Chondrocyte (in vitro differentiated cells): ENCODE data around the gene SCAPER. TPM values are rescaled to one million over a fixed set of nuclear protein-coding genes. Genes with fewer than 3 reads are reported as not detected.

Experiments
- DNase-seq: peaks from one replicate; pipeline ENCODE4 v3.0.0; 2021; ENCODE audit warnings: mixed read lengths, low spot score
- H3K27ac Mint-ChIP-seq: one replicate; pipeline ENCODE4 v1.8.0; 2021; ENCODE audit warnings: mild to moderate bottlenecking, moderate library complexity, mixed read lengths; ENCODE audit not compliant: unreplicated experiment
- H3K27me3 Mint-ChIP-seq: 2 replicates; pipeline ENCODE4 v1.8.0; 2021; ENCODE audit warnings: low read depth, mixed read lengths
- H3K36me3 Mint-ChIP-seq: 2 replicates; pipeline ENCODE4 v1.8.0; 2021; ENCODE audit warnings: low read depth, mixed read lengths
- H3K4me1 Mint-ChIP-seq: 2 replicates; pipeline ENCODE4 v1.8.0; 2021; ENCODE audit warnings: low read depth, mild to moderate bottlenecking, mixed read lengths
- H3K4me3 Mint-ChIP-seq: one replicate; pipeline ENCODE4 v1.8.0; 2021; ENCODE audit warnings: mild to moderate bottlenecking, moderate library complexity, mixed read lengths; ENCODE audit not compliant: unreplicated experiment
- H3K9me3 Mint-ChIP-seq: 2 replicates; pipeline ENCODE4 v1.8.0; 2021; ENCODE audit warnings: low read depth, mixed read lengths
- total RNA-seq: library from RNA; stranded (reverse); gene quantifications from 3 replicates; pipeline ENCODE4 v1.2.1, GENCODE V29; 2021
- TF ChIP-seq, protein P1 (sequence below): fragments of 200-600 bp; sonication (generic); IDR thresholded peaks from 2 replicates; pipeline ENCODE4 v1.5.0; 2021; ENCODE audit warnings: antibody characterized with exemption, mild to moderate bottlenecking, moderate library complexity

SCAPER gene
- total RNA-seq, 1 donor from 2014 or later, result 17.3 TPM

DNA sequence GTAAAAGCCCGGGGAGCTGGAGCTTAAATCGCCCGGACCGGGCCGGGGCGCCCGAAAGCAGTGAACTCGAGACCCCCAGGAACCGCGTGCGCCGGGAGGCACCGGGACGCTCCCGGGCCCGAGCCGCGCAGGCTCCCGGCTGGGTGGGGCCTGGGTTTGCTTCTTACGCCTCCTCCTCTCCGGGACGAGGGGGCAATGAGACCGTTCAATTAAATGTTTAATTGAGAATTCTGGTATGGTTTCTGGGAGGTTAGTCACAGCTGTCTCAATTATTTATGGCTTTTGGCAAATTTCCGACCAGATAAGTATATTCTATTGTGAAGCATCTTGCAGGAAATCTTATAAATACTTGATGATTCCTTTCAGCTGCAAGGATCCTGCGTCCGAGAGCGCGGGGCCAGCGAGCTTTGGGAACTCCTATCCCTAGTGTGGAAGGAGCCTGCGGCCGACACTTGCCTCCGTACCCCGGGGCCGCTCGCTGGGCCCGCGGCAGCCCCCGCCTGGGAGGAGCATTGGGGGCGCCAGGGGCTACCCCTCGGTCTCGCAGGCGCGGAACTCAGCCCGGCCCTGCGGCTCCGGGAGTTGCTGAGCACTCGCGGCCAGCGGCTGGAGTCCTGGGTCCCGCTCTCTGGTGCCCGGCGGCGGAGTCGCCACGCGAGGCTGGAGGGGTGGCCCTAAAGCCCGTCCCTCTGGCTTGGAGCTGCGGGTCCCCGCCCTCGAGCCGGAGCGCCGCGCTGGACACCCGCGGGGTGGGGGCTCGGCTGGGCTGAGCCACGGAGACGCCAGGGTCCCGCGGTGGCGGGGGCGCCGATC, 558.3 kb downstream of the SCAPER start:
- peaks cover 44% of the 10 kb centered on the region for H3K27me3 Mint-ChIP-seq
- no peak for DNase-seq
- no peaks in the 10 kb centered on the region for H3K9me3 Mint-ChIP-seq
- H3K27ac Mint-ChIP-seq, result no peak overlapping the region
- peaks cover 11% of the 10 kb centered on the region for H3K4me1 Mint-ChIP-seq
- H3K4me3 Mint-ChIP-seq, result peak overlapping the region; percentile 49
- TF ChIP-seq, protein P1, sequence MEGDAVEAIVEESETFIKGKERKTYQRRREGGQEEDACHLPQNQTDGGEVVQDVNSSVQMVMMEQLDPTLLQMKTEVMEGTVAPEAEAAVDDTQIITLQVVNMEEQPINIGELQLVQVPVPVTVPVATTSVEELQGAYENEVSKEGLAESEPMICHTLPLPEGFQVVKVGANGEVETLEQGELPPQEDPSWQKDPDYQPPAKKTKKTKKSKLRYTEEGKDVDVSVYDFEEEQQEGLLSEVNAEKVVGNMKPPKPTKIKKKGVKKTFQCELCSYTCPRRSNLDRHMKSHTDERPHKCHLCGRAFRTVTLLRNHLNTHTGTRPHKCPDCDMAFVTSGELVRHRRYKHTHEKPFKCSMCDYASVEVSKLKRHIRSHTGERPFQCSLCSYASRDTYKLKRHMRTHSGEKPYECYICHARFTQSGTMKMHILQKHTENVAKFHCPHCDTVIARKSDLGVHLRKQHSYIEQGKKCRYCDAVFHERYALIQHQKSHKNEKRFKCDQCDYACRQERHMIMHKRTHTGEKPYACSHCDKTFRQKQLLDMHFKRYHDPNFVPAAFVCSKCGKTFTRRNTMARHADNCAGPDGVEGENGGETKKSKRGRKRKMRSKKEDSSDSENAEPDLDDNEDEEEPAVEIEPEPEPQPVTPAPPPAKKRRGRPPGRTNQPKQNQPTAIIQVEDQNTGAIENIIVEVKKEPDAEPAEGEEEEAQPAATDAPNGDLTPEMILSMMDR, result no peak
- peaks cover 8% of the 10 kb centered on the region for H3K36me3 Mint-ChIP-seq

DNA sequence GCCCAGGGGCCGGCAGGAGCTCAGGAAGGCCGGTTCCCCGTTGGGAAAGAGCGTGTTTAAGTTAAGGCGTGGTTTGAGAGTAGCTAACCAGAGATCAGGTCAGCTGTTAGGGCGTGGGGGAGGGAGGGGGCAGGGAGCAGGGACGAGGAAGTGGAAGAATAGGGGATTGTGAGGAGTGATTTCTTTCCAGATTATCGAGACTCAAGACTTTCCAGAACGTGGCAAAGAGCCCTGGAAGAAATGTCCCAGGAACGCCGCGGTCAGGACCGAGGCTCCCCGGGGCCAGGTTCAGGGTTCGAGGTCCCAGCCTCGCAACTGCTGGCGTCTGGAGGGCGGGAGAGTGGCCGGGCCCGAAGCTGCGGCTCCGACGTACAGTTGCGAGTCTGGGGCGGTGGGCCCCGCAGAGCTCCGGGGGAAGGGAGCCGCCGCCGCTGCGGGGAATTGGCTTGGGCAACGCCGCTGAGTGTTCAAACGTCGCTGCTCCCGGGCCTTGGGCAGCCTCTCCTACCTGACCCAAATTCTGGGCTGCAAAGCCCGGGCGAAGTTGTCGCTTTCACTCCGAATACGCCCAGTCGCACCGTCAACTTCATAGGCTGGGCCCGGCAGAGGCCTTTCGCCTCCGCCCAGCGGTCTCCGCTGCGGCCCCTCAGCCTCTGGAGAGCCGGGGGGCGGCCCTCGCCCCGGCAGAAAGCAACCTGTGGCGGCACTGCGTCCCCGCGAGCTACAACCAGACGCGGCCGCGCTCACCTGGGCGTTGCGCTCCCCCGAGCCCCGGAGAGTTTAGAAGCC, 559.1 kb downstream of the SCAPER start:
- Mint-ChIP-seq H3K4me1 (peaks cover 16% of the 10 kb centered on the region), H3K27ac (no peak overlapping the region), H3K36me3 (peaks cover 6% of the 10 kb centered on the region), H3K4me3 (peak overlapping the region; percentile 46), H3K27me3 (peaks cover 49% of the 10 kb centered on the region), H3K9me3 (no peaks in the 10 kb centered on the region)
- TF ChIP-seq, protein P1, result no peak
- no peak for DNase-seq

DNA sequence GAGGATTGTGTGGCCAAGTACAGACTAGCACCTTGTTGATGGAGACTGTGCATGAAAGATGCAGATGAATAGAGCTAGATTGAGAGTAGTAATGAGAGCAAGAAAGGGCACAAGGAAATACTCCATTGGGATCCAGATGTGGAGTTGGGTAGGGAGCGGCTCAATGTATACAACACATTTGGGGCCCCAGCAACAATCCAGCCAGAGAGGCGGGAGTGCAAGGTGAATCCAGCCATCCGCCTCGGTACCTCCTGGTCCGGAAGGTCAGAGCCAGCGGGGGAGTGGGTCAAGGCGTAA, 559.6 kb downstream of the SCAPER start:
- Mint-ChIP-seq H3K4me1 (peaks cover 20% of the 10 kb centered on the region), H3K36me3 (peaks cover 6% of the 10 kb centered on the region), H3K27ac (no peak overlapping the region), H3K9me3 (no peaks in the 10 kb centered on the region), H3K27me3 (peaks cover 55% of the 10 kb centered on the region), H3K4me3 (peak overlapping the region; percentile 46)
- no peak for DNase-seq
- TF ChIP-seq, protein P1, result no peak

DNA sequence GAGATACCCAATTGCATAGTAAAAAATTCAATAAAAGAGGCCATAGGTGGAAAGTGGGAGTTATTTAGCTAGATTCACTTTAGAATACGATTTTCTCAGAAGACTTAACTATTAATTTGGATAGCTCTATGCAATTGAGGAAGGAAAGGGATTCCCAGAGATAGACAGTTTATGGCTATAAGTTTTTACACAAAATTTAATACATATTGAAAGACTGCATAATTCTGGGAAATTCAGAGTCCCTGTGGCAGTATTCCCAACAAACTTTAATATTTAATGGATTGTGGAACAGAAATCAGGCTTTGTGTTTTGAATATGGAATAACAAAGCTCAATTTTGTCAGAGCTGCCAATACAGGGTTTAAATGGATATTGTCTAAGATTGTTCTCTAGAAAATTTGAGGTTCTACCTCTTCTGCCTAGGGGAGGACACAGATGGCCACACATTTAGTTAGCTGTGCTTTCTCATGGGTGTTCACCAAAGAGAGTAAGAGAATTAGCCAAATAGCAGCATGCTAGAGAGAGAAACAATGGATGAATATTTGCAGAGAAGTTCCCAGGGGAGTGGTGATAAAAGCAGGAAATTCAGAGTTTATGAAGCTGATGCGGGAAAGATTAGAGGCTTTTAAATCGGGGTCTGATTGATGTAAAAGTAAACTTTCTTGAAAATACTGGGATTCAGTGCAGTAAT, 560.1 kb downstream of the SCAPER start:
- peaks cover 59% of the 10 kb centered on the region for H3K27me3 Mint-ChIP-seq

More for the DNA sequence above, 560.1 kb downstream of the SCAPER start:
- Mint-ChIP-seq H3K27ac (no peak overlapping the region), H3K9me3 (no peaks in the 10 kb centered on the region), H3K36me3 (peaks cover 6% of the 10 kb centered on the region), H3K4me3 (no peak overlapping the region), H3K4me1 (peaks cover 25% of the 10 kb centered on the region)
- TF ChIP-seq, protein P1, result no peak
- DNase-seq, result no peak
